WTC11 (cell line): Measurements from ENCODE around the gene POLR2E. TPM values are rescaled to one million over a fixed set of nuclear protein-coding genes. Genes with fewer than 3 reads are reported as not detected.

Experiments used
- ATAC-seq: fragments of 200-7000 bp; cut with Tn5 transposase; 2 replicates; pipeline ENCODE4 v1.10.0; 2021; ENCODE audit warnings: mild to moderate bottlenecking, moderate library complexity
- CTCF ChIA-PET: fragments of 300-600 bp; sonication (Branson Sonifier 250); formaldehyde crosslinking; loops from one replicate; lab custom pipeline; 2021; ENCODE audit warnings: antibody characterized with exemption; lab: Charles Lee
- POLR2A ChIA-PET: fragments of 350-600 bp; sonication (Branson Sonifier 250); formaldehyde crosslinking; loops from one replicate; lab custom pipeline; 2021; ENCODE audit warnings: antibody characterized with exemption; lab: Charles Lee
- DNase-seq: peaks from one replicate; pipeline ENCODE4 v3.0.0; 2021; ENCODE audit warnings: low spot score
- H3K27ac Mint-ChIP-seq: 2 replicates; pipeline ENCODE4 v1.8.0; 2021; ENCODE audit warnings: mixed read lengths
- H3K27me3 Mint-ChIP-seq: 2 replicates; pipeline ENCODE4 v1.8.0; 2021; ENCODE audit warnings: low read depth, mild to moderate bottlenecking, moderate library complexity, mixed read lengths
- H3K36me3 Mint-ChIP-seq: 2 replicates; pipeline ENCODE4 v1.8.0; 2021; ENCODE audit warnings: mixed read lengths
- H3K4me1 Mint-ChIP-seq: 2 replicates; pipeline ENCODE4 v1.8.0; 2022; ENCODE audit warnings: mixed read lengths
- H3K4me3 Mint-ChIP-seq: 2 replicates; pipeline ENCODE4 v1.8.0; 2021; ENCODE audit warnings: mild to moderate bottlenecking, moderate library complexity, mixed read lengths
- H3K9me3 Mint-ChIP-seq: 2 replicates; pipeline ENCODE4 v1.8.0; 2021; ENCODE audit warnings: mixed read lengths
- EMX1 ChIP-seq: fragments of 250-450 bp; sonication (Bioruptor Pico); IDR thresholded peaks from 2 replicates; pipeline ENCODE4 v1.8.0; 2021; ENCODE audit warnings: mild to moderate bottlenecking
- ERG ChIP-seq: fragments of 250-450 bp; sonication (Bioruptor Pico); IDR thresholded peaks from 2 replicates; pipeline ENCODE4 v1.8.0; 2021; ENCODE audit warnings: mild to moderate bottlenecking
- HMGA2 ChIP-seq: fragments of 250-450 bp; sonication (Bioruptor Pico); IDR thresholded peaks from 2 replicates; pipeline ENCODE4 v1.4.0; 2021; ENCODE audit warnings: mild to moderate bottlenecking, moderate library complexity
- JAZF1 ChIP-seq: fragments of 250-450 bp; sonication (Bioruptor Pico); IDR thresholded peaks from 2 replicates; pipeline ENCODE4 v1.9.0; 2021; ENCODE audit warnings: moderate library complexity, mild to moderate bottlenecking, inconsistent platforms
- MAX ChIP-seq: sonication (generic); formaldehyde crosslinking; IDR thresholded peaks from 2 replicates; pipeline ENCODE4 v1.8.0; 2022; ENCODE audit warnings: mild to moderate bottlenecking, missing genetic modification reagents
- MYBL2 ChIP-seq: sonication (generic); formaldehyde crosslinking; IDR thresholded peaks from 2 replicates; pipeline ENCODE4 v1.8.1; 2023; ENCODE audit warnings: mild to moderate bottlenecking, moderate library complexity, missing genetic modification reagents
- NR1H2 ChIP-seq: sonication (generic); formaldehyde crosslinking; IDR thresholded peaks from 2 replicates; pipeline ENCODE4 v1.9.0; 2021; ENCODE audit warnings: mild to moderate bottlenecking, moderate library complexity, missing genetic modification reagents
- SMAD3 ChIP-seq: sonication (generic); formaldehyde crosslinking; IDR thresholded peaks from 2 replicates; pipeline ENCODE4 v1.8.0; 2022; ENCODE audit warnings: missing genetic modification reagents, mild to moderate bottlenecking, borderline replicate concordance
- TP53 ChIP-seq: sonication (generic); formaldehyde crosslinking; IDR thresholded peaks from 2 replicates; pipeline ENCODE4 v1.8.1; 2023; ENCODE audit warnings: mild to moderate bottlenecking, missing genetic modification reagents
- ZNF263 ChIP-seq: sonication (generic); formaldehyde crosslinking; IDR thresholded peaks from 2 replicates; pipeline ENCODE4 v1.8.1; 2022; ENCODE audit warnings: low read depth, mild to moderate bottlenecking, moderate library complexity, missing genetic modification reagents
- ZNF317 ChIP-seq: sonication (generic); formaldehyde crosslinking; IDR thresholded peaks from 2 replicates; pipeline ENCODE4 v1.8.1; 2023; ENCODE audit warnings: low read depth, mild to moderate bottlenecking, moderate library complexity, missing genetic modification reagents, borderline replicate concordance
- ZNF416 ChIP-seq: fragments of 250-450 bp; sonication (Bioruptor Pico); IDR thresholded peaks from 2 replicates; pipeline ENCODE4 v1.9.0; 2021; ENCODE audit warnings: mild to moderate bottlenecking, inconsistent platforms
- ZNF532 ChIP-seq: fragments of 250-450 bp; sonication (Bioruptor Pico); IDR thresholded peaks from 2 replicates; pipeline ENCODE4 v1.9.0; 2021; ENCODE audit warnings: mild to moderate bottlenecking, borderline replicate concordance
- total RNA-seq: library from RNA; stranded (reverse); gene quantifications from 3 replicates; pipeline ENCODE4 v1.2.3, GENCODE V29; 2021
- TF ChIP-seq, protein P1 (sequence below): sonication (generic); formaldehyde crosslinking; conservative IDR thresholded peaks from 2 replicates; pipeline ENCODE4 v1.8.1; 2022; ENCODE audit warnings: mild to moderate bottlenecking, missing genetic modification reagents
- TF ChIP-seq, protein P2 (sequence below): sonication (generic); formaldehyde crosslinking; IDR thresholded peaks from 2 replicates; pipeline ENCODE4 v1.8.0; 2022; ENCODE audit warnings: mild to moderate bottlenecking, missing genetic modification reagents

Gene POLR2E
- total RNA-seq, 1 experiment from 2014 or later, result 275 TPM

DNA sequence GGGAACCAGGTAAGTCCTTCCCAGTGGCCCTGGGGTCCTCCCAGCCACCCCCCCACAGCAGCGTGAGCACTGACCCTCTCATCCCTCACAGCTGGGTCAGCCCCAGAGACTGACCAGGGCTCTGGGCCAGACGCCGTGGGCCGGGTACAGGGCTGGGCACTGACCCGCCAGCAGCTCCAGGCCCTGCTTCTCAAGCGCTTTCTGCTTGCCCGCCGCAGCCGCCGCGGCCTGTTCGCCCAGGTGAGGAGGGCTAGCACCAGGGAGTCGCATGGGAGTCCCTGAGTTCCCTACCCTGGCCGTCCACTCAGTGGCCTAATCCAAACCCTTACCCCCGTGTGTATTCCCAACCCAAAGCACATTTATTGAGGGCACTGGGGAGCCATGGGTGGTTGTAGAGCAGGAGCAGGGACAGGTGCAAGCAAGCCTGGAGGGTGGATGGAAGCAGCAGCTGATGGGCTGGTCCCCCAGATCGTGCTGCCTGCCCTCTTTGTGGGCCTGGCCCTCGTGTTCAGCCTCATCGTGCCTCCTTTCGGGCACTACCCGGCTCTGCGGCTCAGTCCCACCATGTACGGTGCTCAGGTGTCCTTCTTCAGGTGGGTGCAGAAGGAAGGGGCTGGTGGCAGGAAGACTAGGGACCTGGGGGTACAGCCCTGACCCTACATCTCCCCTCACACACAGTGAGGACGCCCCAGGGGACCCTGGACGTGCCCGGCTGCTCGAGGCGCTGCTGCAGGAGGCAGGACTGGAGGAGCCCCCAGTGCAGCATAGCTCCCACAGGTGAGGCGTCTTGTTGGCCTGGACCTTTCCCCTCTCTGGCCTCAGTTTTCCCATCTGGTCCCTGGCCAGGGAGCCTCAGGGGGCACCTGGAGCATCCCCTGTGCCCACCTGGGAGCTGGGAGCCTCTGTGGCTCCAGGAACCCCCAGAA is 40.8 kb downstream of the POLR2E start:
- peaks cover 34% of the 10 kb centered on the region for H3K36me3 Mint-ChIP-seq
- ChIA-PET POLR2A (no interaction called here), CTCF (interaction anchor here (1.3 to 2.9 kb wide), 2 partner anchors 11 to 190 kb away, joined by 3 to 8 read pairs; no protein-coding TSS in a partner anchor)
- H3K27ac Mint-ChIP-seq, result no peak overlapping the region
- H3K4me3 Mint-ChIP-seq, result no peak overlapping the region
- no peaks in the 10 kb centered on the region for H3K4me1 Mint-ChIP-seq
- no peak for DNase-seq
- TF ChIP-seq, protein P1, sequence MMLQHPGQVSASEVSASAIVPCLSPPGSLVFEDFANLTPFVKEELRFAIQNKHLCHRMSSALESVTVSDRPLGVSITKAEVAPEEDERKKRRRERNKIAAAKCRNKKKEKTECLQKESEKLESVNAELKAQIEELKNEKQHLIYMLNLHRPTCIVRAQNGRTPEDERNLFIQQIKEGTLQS (CRISPR knock-in tag), result no peak
- H3K9me3 Mint-ChIP-seq, result peaks cover 25% of the 10 kb centered on the region
- H3K27me3 Mint-ChIP-seq, result peaks cover 4% of the 10 kb centered on the region
- ATAC-seq, result no peak

- ChIA-PET CTCF (interaction anchor here (1.3 kb wide), 1 partner anchor 191 kb away, joined by 3 read pairs; no protein-coding TSS in a partner anchor), POLR2A (interaction anchor here (0.7 kb wide), 1 partner anchor 23 kb away, joined by 3 read pairs; no protein-coding TSS in a partner anchor)
- H3K4me3 Mint-ChIP-seq, result no peak overlapping the region
- H3K9me3 Mint-ChIP-seq, result peaks cover 24% of the 10 kb centered on the region
- ATAC-seq (no peak), DNase-seq (no peak)
- TF ChIP-seq, protein P2, sequence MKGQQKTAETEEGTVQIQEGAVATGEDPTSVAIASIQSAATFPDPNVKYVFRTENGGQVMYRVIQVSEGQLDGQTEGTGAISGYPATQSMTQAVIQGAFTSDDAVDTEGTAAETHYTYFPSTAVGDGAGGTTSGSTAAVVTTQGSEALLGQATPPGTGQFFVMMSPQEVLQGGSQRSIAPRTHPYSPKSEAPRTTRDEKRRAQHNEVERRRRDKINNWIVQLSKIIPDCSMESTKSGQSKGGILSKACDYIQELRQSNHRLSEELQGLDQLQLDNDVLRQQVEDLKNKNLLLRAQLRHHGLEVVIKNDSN (CRISPR knock-in tag), result no peak
- no peak for TF ChIP-seq MAX (CRISPR knock-in tag)
- TF ChIP-seq ZNF416 (CRISPR knock-in tag), result no peak
- no peak for TF ChIP-seq ERG (CRISPR knock-in tag)
- no peak for TF ChIP-seq JAZF1 (CRISPR knock-in tag)
- TF ChIP-seq MYBL2 (CRISPR knock-in tag), result no peak
- TF ChIP-seq TP53 (CRISPR knock-in tag), result no peak
- no peak for TF ChIP-seq SMAD3 (CRISPR knock-in tag)
- no peak for TF ChIP-seq ZNF317 (CRISPR knock-in tag)
- TF ChIP-seq HMGA2 (CRISPR knock-in tag), result no peak
- no peak for TF ChIP-seq ZNF532 (CRISPR knock-in tag)
- TF ChIP-seq NR1H2 (CRISPR knock-in tag), result no peak
- TF ChIP-seq EMX1 (CRISPR knock-in tag), result no peak
- no peak for TF ChIP-seq ZNF263
- H3K4me1 Mint-ChIP-seq, result no peaks in the 10 kb centered on the region
- peaks cover 4% of the 10 kb centered on the region for H3K27me3 Mint-ChIP-seq
- H3K36me3 Mint-ChIP-seq, result peaks cover 30% of the 10 kb centered on the region
- H3K27ac Mint-ChIP-seq, result no peak overlapping the region
Observed at GRCh38 chr19:1053176-1054101, 41.7 kb downstream of the POLR2E start.
